GM12864 (cell line): Measurements from ENCODE around the gene AFAP1.

Source experiments
- DNase-seq: peaks from one replicate; pipeline ENCODE4 v3.0.0-alpha.2; 2011; ENCODE audit warnings: low read depth
- H3K4me3 ChIP-seq: 2 replicates; pipeline ENCODE4 v1.5.1; 2011; ENCODE audit warnings: mild to moderate bottlenecking, low read depth, low read length, control low read depth
- TF ChIP-seq, protein P1 (sequence below): IDR thresholded peaks from 2 replicates; pipeline ENCODE4 v1.5.1; 2011; ENCODE audit warnings: low read depth, mild to moderate bottlenecking, moderate library complexity, low read length, control low read depth, inconsistent platforms; ENCODE audit errors: missing control alignments

The AFAP1 gene

DNA sequence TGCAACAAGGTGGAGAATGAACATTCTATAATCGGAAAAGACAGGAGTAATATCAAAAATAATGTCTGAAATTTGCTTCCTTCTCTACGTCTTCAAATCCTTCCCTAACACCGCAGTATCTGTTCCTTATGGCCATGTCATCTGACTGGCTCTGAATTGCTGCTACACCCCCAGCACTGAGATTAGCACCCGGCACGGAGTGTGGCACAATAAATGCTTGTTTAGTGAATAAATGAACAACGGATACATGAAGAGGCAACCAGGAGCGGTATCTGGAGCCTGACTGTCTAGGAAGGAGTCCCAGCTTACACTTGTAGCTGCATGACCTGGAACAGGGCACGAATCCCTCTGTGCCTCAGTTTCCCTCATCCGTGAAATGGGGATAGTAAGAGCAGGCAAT, 164.3 kb downstream of the AFAP1 start:
- H3K4me3 ChIP-seq: no peak overlapping the region
- no peak for DNase-seq
- TF ChIP-seq, protein P1, sequence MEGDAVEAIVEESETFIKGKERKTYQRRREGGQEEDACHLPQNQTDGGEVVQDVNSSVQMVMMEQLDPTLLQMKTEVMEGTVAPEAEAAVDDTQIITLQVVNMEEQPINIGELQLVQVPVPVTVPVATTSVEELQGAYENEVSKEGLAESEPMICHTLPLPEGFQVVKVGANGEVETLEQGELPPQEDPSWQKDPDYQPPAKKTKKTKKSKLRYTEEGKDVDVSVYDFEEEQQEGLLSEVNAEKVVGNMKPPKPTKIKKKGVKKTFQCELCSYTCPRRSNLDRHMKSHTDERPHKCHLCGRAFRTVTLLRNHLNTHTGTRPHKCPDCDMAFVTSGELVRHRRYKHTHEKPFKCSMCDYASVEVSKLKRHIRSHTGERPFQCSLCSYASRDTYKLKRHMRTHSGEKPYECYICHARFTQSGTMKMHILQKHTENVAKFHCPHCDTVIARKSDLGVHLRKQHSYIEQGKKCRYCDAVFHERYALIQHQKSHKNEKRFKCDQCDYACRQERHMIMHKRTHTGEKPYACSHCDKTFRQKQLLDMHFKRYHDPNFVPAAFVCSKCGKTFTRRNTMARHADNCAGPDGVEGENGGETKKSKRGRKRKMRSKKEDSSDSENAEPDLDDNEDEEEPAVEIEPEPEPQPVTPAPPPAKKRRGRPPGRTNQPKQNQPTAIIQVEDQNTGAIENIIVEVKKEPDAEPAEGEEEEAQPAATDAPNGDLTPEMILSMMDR: no peak

DNA sequence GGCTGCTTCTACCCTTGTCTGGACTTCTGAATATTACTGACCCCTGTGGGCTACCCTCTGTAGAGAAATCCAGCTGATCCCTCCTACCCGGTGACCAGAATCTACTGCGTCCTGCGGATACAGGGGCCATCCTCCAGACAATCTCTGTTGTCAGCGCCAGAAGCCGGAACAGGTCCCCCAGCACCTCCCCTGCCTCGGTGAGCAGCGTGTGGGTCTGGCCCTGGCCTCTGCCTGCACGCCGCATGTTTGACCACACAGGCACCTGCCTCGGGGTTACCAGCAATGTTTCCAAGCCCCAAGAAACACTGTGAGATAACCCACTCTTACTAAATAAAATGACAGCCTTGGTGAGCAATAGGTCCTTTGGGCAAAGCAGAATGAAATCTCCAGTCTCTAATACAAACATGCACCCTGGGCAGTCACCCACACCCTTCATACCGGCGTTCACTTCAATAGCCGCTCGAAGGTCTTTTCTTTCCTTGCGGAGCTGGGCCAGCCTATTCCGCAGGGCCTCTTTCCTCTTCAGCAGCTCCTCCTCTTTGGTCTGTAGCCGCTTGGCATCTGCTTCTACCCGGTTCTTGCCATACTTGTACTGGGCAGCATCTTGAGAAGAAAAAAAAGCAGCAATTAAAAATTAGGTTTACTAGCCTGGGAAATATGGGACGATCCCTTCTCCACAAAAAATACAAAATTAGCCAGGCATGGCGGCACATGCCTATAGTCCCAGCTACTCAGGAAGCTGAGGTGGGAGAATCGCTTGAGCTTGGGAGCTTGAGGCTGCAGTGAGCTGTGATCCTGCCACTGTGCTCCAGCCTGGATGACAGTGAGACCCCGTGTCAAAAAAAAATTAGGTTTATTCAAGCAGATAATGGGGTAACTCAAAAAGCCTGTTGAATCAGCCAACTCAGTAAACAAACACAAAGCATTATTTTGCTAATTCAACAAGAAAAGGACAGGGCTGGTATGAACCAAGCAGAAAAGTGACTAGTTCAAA, 165.1 kb downstream of the AFAP1 start:
- H3K4me3 ChIP-seq: no peak overlapping the region
- TF ChIP-seq, protein P1: no peak
- no peak for DNase-seq

- no peak for DNase-seq
- H3K4me3 ChIP-seq: no peak overlapping the region
- TF ChIP-seq, protein P1: no peak
These were observed 166.1 kb downstream of the AFAP1 start for GRCh38 chr4:7773401-7774180.

- TF ChIP-seq, protein P1: no peak
- H3K4me3 ChIP-seq: no peak overlapping the region
- no peak for DNase-seq
These were observed 166.8 kb downstream of the AFAP1 start for GRCh38 chr4:7772711-7773385.

- peak; percentile 89 for DNase-seq
- H3K4me3 ChIP-seq: peak overlapping the region; percentile 4; the same call in 1 of the 2 replicates
- TF ChIP-seq, protein P1: peak; percentile 15
These were observed 167.8 kb downstream of the AFAP1 start for GRCh38 chr4:7771541-7772507.

DNA sequence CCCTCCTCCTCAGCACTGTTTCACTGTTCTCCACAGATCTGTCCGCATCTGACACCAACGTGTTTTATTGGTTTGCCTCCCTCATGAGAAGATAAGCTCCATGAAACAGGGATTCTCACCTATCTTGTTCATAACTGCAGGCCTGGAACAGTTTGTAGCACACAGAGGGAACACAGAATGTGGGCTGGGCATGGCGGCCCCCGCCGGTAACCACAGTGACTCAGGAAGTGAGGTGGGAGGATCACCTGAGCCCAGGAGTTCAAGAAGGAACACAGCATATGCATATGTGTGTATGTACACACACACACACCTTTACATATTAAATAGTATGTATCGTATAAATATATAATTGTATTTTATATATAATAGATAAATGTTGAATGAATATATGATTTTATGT, 168.6 kb downstream of the AFAP1 start:
- TF ChIP-seq, protein P1: no peak
- DNase-seq: no peak

More for the DNA sequence above, 168.6 kb downstream of the AFAP1 start:
- no peak overlapping the region for H3K4me3 ChIP-seq
